Uterus (tissue), 2 donors: Measurements from ENCODE around the gene ITPR3.

Experiments
- CTCF ChIP-seq, 4 experiments: fragments of 200-600 bp in 2 of 4; fragments of 450-650 bp in 2 of 4; sonication (generic) in 2 of 4; IDR thresholded peaks; one replicate each; pipeline ENCODE4 v1.5.1; 2016 to 2019; ENCODE audit warnings: antibody characterized with exemption in 4 of 4, mild to moderate bottlenecking in 2 of 4, moderate library complexity in 1 of 4
- POLR2A ChIP-seq, 2 donors: fragments of 450-650 bp; IDR thresholded peaks; one replicate each; pipeline ENCODE4 v1.6.1; 2016; ENCODE audit warnings: antibody characterized with exemption in 2 of 2, mild to moderate bottlenecking in 1 of 2, moderate library complexity in 1 of 2

GRCh38 chr6:33685411-33686224 lies 64.5 kb downstream of the ITPR3 start:
- no peak for TF ChIP-seq POLR2A (IDR thresholded peaks at IDR 0.05)
- TF ChIP-seq CTCF (IDR thresholded peaks at IDR 0.05): no peak
